SK-N-SH (cell line): ENCODE data around the gene ZNF865. TPM values are rescaled to one million over a fixed set of nuclear protein-coding genes. Genes with fewer than 3 reads are reported as not detected.

Experiments
- CTCF ChIA-PET: fragments of 300-600, 350-600 bp; formaldehyde crosslinking; extraction: SDS; loops from one replicate; lab custom pipeline; 2021; lab: Yijun Ruan, JAX
- POLR2A ChIA-PET: fragments of 350-600 bp; sonication (Branson Sonifier 250); formaldehyde crosslinking; extraction: SDS; loops from one replicate; lab custom pipeline; 2020; ENCODE audit warnings: antibody characterized with exemption, inconsistent platforms; lab: Yijun Ruan, JAX
- DNase-seq: peaks from one replicate; pipeline ENCODE4 v3.0.0; 2012
- H2AFZ ChIP-seq: fragments of 200-600 bp; sonication (generic); 2 replicates; pipeline ENCODE4 v1.8.1; 2016; ENCODE audit warnings: antibody characterized with exemption, mild to moderate bottlenecking, low read depth
- H3F3A ChIP-seq: fragments of 200-600 bp; sonication (generic); replicated peaks from 2 replicates; pipeline ENCODE3; 2016; ENCODE audit warnings: antibody characterized with exemption, mild to moderate bottlenecking; ENCODE audit not compliant: insufficient read depth
- H3K27ac ChIP-seq, 2 experiments: fragments of 200-500 bp in 1 of 2; fragments of 200-600 bp in 1 of 2; sonication (Bioruptor generic) in 1 of 2; sonication (generic), shearing (Covaris generic) in 1 of 2; 2 replicates each; pipeline versions ENCODE4 v1.5.1 to v1.6.1; 2014 to 2016; ENCODE audit warnings: low read depth in 2 of 2, inconsistent platforms in 1 of 2, low read length in 1 of 2, mild to moderate bottlenecking in 1 of 2, mixed read lengths in 1 of 2
- H3K27me3 ChIP-seq: fragments of 200-600 bp; sonication (generic), shearing (Covaris generic); 2 replicates; pipeline ENCODE4 v1.6.1; 2016; ENCODE audit warnings: mixed run types; ENCODE audit not compliant: insufficient read depth
- H3K36me3 ChIP-seq, 2 experiments: fragments of 200-500 bp in 1 of 2; fragments of 200-600 bp in 1 of 2; sonication (Bioruptor generic) in 1 of 2; sonication (generic) in 1 of 2; replicated peaks in 1 of 2; 2 replicates each; pipeline versions ENCODE3 to v1.5.1; 2014 to 2016; ENCODE audit warnings: low read length in 1 of 2, mild to moderate bottlenecking in 1 of 2; ENCODE audit not compliant: insufficient read depth in 2 of 2, control insufficient read depth in 1 of 2
- H3K4me1 ChIP-seq, 2 experiments: fragments of 200-500 bp in 1 of 2; fragments of 200-600 bp in 1 of 2; sonication (Bioruptor generic) in 1 of 2; sonication (generic), shearing (Covaris generic) in 1 of 2; 2 replicates each; pipeline versions ENCODE4 v1.5.1 to v1.6.1; 2014 to 2016; ENCODE audit warnings: low read depth in 1 of 2, low read length in 1 of 2, mixed run types in 1 of 2; ENCODE audit not compliant: insufficient read depth in 2 of 2, control insufficient read depth in 1 of 2
- H3K4me2 ChIP-seq: fragments of 200-600 bp; sonication (generic), shearing (Covaris generic); 2 replicates; pipeline ENCODE4 v1.6.1; 2017; ENCODE audit warnings: mixed run types
- H3K4me3 ChIP-seq, 2 experiments: fragments of 200-500 bp in 1 of 2; fragments of 200-600 bp in 1 of 2; sonication (Bioruptor generic) in 1 of 2; sonication (generic), shearing (Covaris generic) in 1 of 2; 2 replicates each; pipeline versions ENCODE4 v1.5.1 to v1.8.1; 2014 to 2016; ENCODE audit warnings: low read depth in 2 of 2, inconsistent platforms in 1 of 2, low read length in 1 of 2, mild to moderate bottlenecking in 1 of 2, mixed read lengths in 1 of 2, moderate library complexity in 1 of 2
- H3K79me2 ChIP-seq: fragments of 200-600 bp; sonication (generic); 2 replicates; pipeline ENCODE4 v1.8.1; 2017; ENCODE audit warnings: mild to moderate bottlenecking; ENCODE audit not compliant: insufficient read depth
- H3K9ac ChIP-seq: fragments of 200-600 bp; sonication (generic); 2 replicates; pipeline ENCODE4 v1.6.1; 2017; ENCODE audit warnings: mixed run types
- H3K9me2 ChIP-seq: fragments of 200-600 bp; sonication (generic); 2 replicates; pipeline ENCODE4 v1.6.1; 2017; ENCODE audit warnings: mixed run types
- H3K9me3 ChIP-seq: fragments of 200-600 bp; sonication (generic); 2 replicates; pipeline ENCODE4 v1.6.1; 2017; ENCODE audit warnings: mixed run types, mild to moderate bottlenecking, moderate library complexity
- H4K20me1 ChIP-seq: fragments of 200-600 bp; sonication (generic); 2 replicates; pipeline ENCODE4 v1.6.1; 2017; ENCODE audit warnings: mild to moderate bottlenecking, mixed run types; ENCODE audit not compliant: insufficient read depth
- CHD2 ChIP-seq: fragments of 150-350 bp; IDR thresholded peaks from 2 replicates; pipeline ENCODE4 v1.6.1; 2018; ENCODE audit warnings: low read length; ENCODE audit not compliant: partially characterized antibody
- FOSL2 ChIP-seq: IDR thresholded peaks from 2 replicates; pipeline ENCODE4 v1.4.0; 2012; ENCODE audit warnings: low read depth, mild to moderate bottlenecking, moderate library complexity, borderline replicate concordance
- FOXJ3 ChIP-seq: sonication (generic); formaldehyde crosslinking; IDR thresholded peaks from 2 replicates; pipeline ENCODE4 v1.5.1; 2020; ENCODE audit warnings: mild to moderate bottlenecking, missing genetic modification reagents
- JUND ChIP-seq: IDR thresholded peaks from 2 replicates; pipeline ENCODE4 v1.4.0; 2012
- NFIC ChIP-seq: IDR thresholded peaks from 2 replicates; pipeline ENCODE4 v1.4.0; 2012; ENCODE audit warnings: borderline replicate concordance
- NRF1 ChIP-seq: IDR thresholded peaks from 2 replicates; pipeline ENCODE4 v1.6.1; 2012; ENCODE audit warnings: low read depth, mild to moderate bottlenecking, low read length
- POLR2AphosphoS5 ChIP-seq: IDR thresholded peaks from 2 replicates; pipeline ENCODE4 v1.6.1; 2012; ENCODE audit warnings: low read depth, low read length
- RAD21 ChIP-seq: IDR thresholded peaks from 2 replicates; pipeline ENCODE4 v1.6.1; 2012; ENCODE audit warnings: mild to moderate bottlenecking, low read length
- RCOR1 ChIP-seq: fragments of 150-350 bp; IDR thresholded peaks from 2 replicates; pipeline ENCODE4 v1.6.1; 2017; ENCODE audit warnings: antibody characterized with exemption, low read length
- REST ChIP-seq: IDR thresholded peaks from 2 replicates; pipeline ENCODE4 v1.6.1; 2012; ENCODE audit warnings: mild to moderate bottlenecking, low read depth, low read length, moderate library complexity
- RFX5 ChIP-seq: IDR thresholded peaks from 2 replicates; pipeline ENCODE4 v1.6.1; 2012; ENCODE audit warnings: mild to moderate bottlenecking, improper control_type of control experiment, low read length
- SIN3A ChIP-seq: IDR thresholded peaks from 2 replicates; pipeline ENCODE4 v1.6.1; 2012; ENCODE audit warnings: low read depth, mild to moderate bottlenecking, low read length, moderate library complexity, borderline replicate concordance
- TEAD4 ChIP-seq: IDR thresholded peaks from 2 replicates; pipeline ENCODE4 v1.4.0; 2012; ENCODE audit warnings: mild to moderate bottlenecking, borderline replicate concordance; ENCODE audit not compliant: insufficient read depth
- USF2 ChIP-seq: fragments of 150-350 bp; IDR thresholded peaks from 2 replicates; pipeline ENCODE4 v1.6.1; 2017; ENCODE audit warnings: antibody characterized with exemption, low read length, low read depth, borderline replicate concordance
- YY1 ChIP-seq: IDR thresholded peaks from 2 replicates; pipeline ENCODE4 v1.4.0; 2012; ENCODE audit warnings: low read depth, mild to moderate bottlenecking
- WGBS: methylation state at CpG from one replicate; pipeline ENCODE4 v1.1.6; 2017; ENCODE audit warnings: low lambda C conversion rate; 5-methylcytosine and 5-hydroxymethylcytosine counted together
- polyA plus RNA-seq, 3 experiments: library from polyadenylated mRNA; depleted of rRNA; stranded (reverse); fragments of >200 nt; gene quantifications; 2 replicates each; pipeline ENCODE4 v1.2.3, GENCODE V29; 2012
- TF ChIP-seq, protein P1 (sequence below): IDR thresholded peaks from 2 replicates; pipeline ENCODE4 v1.4.0; 2012; ENCODE audit warnings: low read depth, borderline replicate concordance
- TF ChIP-seq, protein P2 (sequence below): fragments of 150-350 bp; IDR thresholded peaks from 2 replicates; pipeline ENCODE4 v1.6.1; 2016; ENCODE audit warnings: mild to moderate bottlenecking, low read depth, low read length
- TF ChIP-seq, protein P3 (sequence below): IDR thresholded peaks from 2 replicates; pipeline ENCODE4; 2012

The ZNF865 gene
- polyA plus RNA-seq, 1 of the 3 experiments (the other 2 are of a cell fraction), result 5.0 TPM

DNA sequence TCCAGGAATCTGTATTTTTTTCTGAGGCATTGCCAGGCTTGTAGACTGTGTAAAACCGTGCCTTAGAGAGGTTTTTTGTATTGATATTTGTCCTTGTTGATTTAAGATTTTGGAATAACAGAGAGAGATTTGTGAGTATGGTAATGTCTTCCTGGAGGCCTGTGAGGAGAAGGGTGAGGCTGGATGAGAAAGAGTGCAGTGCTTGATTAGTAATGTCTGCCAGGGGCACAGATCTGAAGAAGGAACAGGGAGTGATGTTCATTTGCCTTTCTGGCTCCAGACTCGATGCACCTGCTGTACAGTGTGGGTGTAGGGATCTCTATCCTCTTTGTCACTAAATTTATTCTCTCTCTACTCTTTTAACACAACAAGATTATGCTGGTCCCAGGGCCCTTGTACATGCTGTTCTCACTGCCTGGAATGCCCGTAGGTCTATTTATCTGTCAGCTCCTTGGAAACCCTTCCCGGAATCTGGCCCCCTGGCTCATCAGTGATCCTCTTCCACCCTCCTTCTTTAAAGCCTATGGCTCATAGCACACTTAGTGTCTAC, 10.4 kb upstream of the ZNF865 start:
- Histone ChIP-seq H3K9me3 (no peaks in the 10 kb centered on the region), H3K4me1 (peaks cover 4 to 6% of the 10 kb centered on the region in 2 experiments; a peak in 2 of 4 replicates), H3K4me2 (no peak overlapping the region), H3K9ac (no peak overlapping the region), H3K27me3 (no peaks in the 10 kb centered on the region), H3K27ac (no peak overlapping the region), H3K79me2 (peaks cover 8% of the 10 kb centered on the region), H3K36me3 (peaks cover 20 to 34% of the 10 kb centered on the region in 2 experiments), H3F3A (peaks cover 5% of the 10 kb centered on the region), H3K9me2 (no peaks in the 10 kb centered on the region), H2AFZ (no peak overlapping the region), H3K4me3 (no peak overlapping the region), H4K20me1 (no peaks in the 10 kb centered on the region)
- POLR2A ChIA-PET, result no interaction called here
- no peak for DNase-seq
- no peak for TF ChIP-seq NRF1
- TF ChIP-seq, protein P1, sequence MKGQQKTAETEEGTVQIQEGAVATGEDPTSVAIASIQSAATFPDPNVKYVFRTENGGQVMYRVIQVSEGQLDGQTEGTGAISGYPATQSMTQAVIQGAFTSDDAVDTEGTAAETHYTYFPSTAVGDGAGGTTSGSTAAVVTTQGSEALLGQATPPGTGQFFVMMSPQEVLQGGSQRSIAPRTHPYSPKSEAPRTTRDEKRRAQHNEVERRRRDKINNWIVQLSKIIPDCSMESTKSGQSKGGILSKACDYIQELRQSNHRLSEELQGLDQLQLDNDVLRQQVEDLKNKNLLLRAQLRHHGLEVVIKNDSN, result no peak
- CTCF ChIA-PET, result interaction anchor here (0.7 to 1.3 kb wide), 3 partner anchors 36 to 79 kb away, joined by 3 to 4 read pairs (median 4); no protein-coding TSS in a partner anchor
- 84% methylated on average over 4 of the region's 4 CpGs for WGBS

DNA sequence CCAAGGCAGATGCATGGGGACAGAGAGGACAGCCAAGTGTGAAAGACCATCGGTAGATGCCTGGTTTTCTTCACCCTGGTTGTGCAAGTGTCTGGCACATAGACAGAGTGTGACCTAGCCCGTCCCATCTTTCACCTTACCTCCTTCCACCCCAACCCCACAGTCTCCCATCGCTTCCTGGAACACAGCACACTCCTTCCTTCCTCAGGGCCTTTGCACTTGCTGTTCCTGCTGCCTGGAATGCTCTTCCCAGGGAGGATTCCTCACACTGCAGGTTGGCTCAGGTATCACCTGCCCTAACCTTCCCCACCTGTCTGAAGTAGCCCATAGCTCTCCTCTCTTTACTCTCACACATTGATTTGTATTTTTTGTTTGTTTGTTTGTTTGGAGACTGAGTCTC, 9.1 kb upstream of the ZNF865 start:
- no peaks in the 10 kb centered on the region for H4K20me1 ChIP-seq
- no peak overlapping the region for H2AFZ ChIP-seq
- peaks cover 6 to 10% of the 10 kb centered on the region in 2 experiments; a peak in 3 of 4 replicates for H3K4me1 ChIP-seq
- peaks cover 10% of the 10 kb centered on the region for H3F3A ChIP-seq
- no peak overlapping the region for H3K27ac ChIP-seq
- H3K79me2 ChIP-seq, result peaks cover 14% of the 10 kb centered on the region
- H3K4me3 ChIP-seq, result no peak overlapping the region
- no peak for DNase-seq
- CTCF ChIA-PET, result interaction anchor here (1.2 to 1.3 kb wide), 2 partner anchors 35 to 43 kb away, joined by 3 to 4 read pairs; no protein-coding TSS in a partner anchor
- peaks cover 20 to 34% of the 10 kb centered on the region in 2 experiments for H3K36me3 ChIP-seq
- no peaks in the 10 kb centered on the region for H3K9me2 ChIP-seq
- WGBS, result 87% methylated on average over 3 of the region's 3 CpGs
- no peaks in the 10 kb centered on the region for H3K9me3 ChIP-seq
- TF ChIP-seq RAD21 (no peak), POLR2AphosphoS5 (no peak), JUND (no peak), TEAD4 (no peak), REST (no peak), RCOR1 (no peak), SIN3A (no peak), NRF1 (no peak), CHD2 (no peak), FOXJ3 (CRISPR knock-in tag) (no peak), USF2 (no peak), NFIC (no peak), YY1 (no peak), FOSL2 (no peak), RFX5 (no peak)
- TF ChIP-seq, protein P1, result no peak
- TF ChIP-seq, protein P2, sequence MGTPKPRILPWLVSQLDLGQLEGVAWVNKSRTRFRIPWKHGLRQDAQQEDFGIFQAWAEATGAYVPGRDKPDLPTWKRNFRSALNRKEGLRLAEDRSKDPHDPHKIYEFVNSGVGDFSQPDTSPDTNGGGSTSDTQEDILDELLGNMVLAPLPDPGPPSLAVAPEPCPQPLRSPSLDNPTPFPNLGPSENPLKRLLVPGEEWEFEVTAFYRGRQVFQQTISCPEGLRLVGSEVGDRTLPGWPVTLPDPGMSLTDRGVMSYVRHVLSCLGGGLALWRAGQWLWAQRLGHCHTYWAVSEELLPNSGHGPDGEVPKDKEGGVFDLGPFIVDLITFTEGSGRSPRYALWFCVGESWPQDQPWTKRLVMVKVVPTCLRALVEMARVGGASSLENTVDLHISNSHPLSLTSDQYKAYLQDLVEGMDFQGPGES, result no peak
- TF ChIP-seq, protein P3, sequence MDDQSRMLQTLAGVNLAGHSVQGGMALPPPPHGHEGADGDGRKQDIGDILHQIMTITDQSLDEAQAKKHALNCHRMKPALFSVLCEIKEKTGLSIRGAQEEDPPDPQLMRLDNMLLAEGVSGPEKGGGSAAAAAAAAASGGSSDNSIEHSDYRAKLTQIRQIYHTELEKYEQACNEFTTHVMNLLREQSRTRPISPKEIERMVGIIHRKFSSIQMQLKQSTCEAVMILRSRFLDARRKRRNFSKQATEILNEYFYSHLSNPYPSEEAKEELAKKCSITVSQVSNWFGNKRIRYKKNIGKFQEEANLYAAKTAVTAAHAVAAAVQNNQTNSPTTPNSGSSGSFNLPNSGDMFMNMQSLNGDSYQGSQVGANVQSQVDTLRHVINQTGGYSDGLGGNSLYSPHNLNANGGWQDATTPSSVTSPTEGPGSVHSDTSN, result no peak
- H3K4me2 ChIP-seq, result no peak overlapping the region
- no peaks in the 10 kb centered on the region for H3K27me3 ChIP-seq
- POLR2A ChIA-PET, result no interaction called here
- no peak overlapping the region for H3K9ac ChIP-seq
